Stimulated activated CD4-positive, alpha-beta T cell treated with anti-CD3 and anti-CD28 coated beads, Interleukin-4, amount 100 ng/mL, for 24 hours (primary cell): ENCODE results near the gene HSF4.
"Not testable (repeated sequence)": the region's sequence is repeated elsewhere in the genome, so short reads cannot be mapped to it uniquely, and the experiment has no call there.

Experiments
- DNase-seq: peaks from one replicate; pipeline ENCODE4 v3.0.0-alpha.2; 2020

Gene HSF4, protein sequence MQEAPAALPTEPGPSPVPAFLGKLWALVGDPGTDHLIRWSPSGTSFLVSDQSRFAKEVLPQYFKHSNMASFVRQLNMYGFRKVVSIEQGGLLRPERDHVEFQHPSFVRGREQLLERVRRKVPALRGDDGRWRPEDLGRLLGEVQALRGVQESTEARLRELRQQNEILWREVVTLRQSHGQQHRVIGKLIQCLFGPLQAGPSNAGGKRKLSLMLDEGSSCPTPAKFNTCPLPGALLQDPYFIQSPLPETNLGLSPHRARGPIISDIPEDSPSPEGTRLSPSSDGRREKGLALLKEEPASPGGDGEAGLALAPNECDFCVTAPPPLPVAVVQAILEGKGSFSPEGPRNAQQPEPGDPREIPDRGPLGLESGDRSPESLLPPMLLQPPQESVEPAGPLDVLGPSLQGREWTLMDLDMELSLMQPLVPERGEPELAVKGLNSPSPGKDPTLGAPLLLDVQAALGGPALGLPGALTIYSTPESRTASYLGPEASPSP

DNA sequence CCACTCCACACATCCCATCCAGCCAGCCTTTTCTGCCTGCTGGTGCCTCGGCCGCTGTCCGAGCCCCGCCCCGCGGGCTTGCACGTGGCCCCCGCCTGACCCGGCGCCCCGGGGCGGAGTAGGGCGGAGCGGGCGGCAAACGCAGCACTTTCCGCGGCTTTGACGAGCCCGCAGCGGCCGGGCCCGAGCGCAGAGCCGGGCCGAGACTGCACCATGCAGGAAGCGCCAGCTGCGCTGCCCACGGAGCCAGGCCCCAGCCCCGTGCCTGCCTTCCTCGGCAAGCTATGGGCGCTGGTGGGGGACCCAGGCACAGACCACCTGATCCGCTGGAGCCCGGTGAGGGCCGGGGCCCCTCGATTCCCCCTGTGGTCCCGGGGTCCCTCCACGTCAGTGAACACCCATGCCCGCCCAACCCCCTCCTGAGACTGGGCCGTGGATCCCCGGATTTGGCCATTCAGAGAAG, at the start of gene HSF4:
TSS of gene HSF4 (plus strand) at position 147 of the 463 bp plus-strand sequence. CDS start at position 214, 67 bp downstream.
- no peak for DNase-seq

DNA sequence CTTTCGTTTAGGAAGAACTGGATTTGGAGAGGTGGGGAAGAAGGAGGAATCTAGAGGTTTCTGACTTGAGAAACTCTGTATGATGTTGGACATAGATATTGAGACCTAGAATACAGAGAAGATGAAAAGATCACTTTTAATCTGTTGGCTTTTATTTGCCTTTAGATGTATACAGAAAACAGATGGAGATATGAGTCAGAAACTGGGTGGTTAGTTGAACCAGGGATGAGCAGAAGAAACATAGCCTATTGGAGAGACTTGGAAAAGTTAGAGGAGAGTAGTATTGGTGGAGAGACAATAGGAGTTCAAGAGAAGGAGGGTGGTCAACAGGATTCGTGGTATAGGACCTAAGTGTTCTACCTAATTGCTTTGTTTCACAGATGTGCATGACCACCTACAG, 49.8 kb upstream of the HSF4 start:
- DNase-seq, result no peak

DNA sequence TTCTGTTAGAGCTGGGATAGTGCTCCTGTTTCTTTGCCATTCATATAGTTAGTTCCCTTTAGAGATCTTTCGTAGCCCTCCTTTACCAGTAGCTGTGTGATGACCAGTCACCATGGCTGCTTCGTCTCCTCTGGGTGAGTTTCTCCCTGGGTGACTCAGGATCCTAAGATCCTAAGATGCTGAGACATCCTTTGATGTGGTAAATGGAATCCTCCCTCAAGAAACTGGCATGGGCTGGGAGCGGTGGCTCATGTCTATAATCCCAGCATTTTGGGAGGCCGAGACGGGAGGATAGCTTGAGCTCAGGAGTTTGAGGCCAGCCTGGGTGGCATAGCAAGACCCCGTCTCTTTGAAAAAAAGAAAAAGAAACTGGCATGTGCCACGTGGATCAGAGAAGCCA, 48.9 kb upstream of the HSF4 start:
- no peak for DNase-seq

DNA sequence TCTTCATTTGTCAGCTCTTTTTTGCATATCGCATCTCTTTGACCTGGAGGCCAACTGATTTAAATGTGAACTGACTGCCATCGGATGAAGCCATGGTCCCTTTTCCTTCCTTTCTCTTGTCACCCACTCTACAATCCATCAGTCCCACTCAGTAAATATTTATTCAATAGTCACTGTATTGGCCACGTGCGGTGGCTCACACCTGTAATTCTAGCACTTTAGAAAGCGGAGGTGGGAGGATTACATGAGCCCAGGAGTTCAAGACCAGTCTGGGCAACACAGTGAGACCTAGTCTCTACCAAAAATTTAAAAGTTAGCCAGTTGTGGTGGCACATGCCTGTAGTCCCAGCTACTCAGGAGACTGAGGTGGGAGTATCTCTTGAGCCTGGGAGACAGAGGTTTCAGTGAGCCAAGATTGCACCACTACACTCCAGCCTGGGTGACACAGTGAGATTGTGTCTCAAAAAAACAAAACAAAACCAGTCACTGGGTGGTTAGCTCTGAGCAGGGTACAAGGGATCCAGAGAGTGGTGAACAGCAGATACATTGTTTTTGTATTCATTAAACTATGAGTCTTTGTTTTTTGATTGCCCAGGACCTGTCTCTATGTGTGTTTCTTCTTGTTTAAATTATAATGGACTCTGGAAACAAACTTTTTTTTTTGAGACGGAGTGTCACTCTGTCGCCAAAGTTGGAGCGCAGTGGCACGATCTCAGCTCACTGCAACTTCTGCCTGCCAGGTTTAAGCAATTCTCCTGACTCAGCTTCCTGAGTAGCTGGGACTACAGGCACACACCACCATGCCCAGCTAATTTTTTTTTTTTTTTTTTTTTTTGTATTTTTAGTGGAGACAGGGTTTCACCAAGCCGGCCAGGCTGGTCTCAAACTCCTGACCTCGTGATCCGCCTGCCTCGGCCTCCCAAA, 47.9 kb upstream of the HSF4 start:
- DNase-seq, result no peak

DNA sequence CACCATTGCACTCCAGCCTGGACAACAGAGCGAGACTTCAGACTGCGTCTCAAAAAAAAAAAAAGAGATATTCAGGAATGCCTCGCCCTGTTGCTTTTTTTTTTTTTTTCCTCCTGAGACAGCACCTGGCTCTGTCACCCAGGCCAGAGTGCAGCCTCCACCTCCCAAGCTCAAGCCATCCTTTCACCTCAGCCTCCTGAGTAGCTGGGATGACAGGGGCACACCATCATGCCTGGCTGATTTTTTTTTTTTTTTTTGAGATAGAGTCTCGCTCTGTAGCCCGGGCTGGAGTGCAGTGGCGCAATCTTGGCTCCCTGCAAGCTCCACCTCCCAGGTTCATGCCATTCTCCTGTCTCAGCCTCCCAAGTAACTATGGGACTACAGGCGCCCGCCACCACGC, 46.8 kb upstream of the HSF4 start:
- DNase-seq, result no peak

DNA sequence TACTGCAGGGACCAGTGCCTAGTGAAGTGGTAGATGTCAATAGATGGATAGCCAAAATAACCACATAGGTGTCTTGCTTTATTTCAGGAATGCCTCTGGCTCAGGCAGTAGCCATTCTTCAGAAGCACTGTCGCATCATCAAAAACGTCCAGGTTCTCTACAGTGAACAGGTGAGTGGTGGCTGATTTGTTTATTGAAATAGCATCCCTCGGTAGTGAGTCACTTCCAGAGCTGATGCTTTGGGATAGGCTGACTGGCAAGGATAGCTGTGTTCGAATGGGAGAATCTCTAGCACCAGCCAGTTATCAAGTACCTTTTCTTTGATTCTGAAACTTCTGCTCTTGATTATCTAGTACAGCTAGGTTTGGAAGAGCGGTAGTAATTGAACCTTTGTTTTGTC, 44.5 kb upstream of the HSF4 start:
- DNase-seq, result no peak

DNA sequence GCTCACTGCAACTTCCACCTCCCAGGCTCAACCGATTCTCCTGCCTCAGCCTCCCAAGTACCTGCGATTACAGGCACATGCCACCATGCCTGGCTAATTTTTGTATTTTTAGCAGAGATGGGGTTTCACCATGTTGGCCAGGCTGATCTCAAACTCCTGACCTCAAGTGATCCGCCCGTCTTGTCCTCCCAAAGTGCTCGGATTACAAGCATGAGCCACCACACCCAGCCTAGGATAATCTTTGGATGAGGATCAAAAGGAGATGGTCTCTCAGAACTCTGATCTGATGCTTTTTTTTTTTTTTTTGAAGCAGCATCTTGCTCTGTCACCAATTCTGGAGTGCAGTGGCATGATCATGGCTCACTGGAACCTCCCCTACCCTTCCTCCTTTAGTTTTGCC, 41.7 kb upstream of the HSF4 start:
- DNase-seq, result not testable (repeated sequence)

DNA sequence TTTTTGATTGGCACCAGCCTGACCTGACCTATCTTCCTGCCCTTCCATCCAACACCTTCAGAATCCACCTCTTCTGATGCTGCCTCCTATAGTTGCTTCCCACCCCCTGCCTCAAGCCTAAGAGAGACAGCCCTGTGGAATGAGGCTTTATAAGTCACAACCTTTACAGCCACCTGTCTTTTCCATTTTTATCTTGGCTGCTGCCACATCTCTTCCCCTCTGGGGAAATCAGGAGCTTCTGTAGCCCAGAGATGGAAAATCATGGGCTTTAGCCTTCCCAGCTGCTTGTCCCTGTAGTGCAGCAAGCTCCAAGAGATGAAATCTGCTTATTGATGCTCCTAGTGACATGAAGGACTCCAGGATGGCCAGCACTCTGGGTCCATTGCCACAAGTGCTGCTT, 36.1 kb upstream of the HSF4 start:
- DNase-seq, result no peak

DNA sequence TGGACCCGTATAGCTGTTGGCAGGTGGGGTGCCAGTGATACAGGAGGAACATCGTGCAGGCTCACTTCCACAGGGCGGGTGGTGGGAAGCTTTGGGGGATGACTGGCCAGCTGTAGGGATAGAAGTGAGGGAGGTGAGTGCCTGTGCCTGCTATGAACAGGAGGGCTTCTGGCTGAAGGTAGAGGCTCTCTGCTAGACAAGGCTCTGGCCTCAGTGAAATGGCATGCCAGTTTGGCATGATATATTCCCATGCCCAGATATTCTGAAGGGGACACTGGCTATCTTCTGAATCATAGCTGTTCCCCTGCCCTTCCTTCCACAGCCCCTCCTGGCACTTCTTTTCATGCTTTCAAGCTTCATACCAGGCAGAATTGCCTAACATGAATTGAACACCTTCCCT, 35.7 kb upstream of the HSF4 start:
- no peak for DNase-seq

DNA sequence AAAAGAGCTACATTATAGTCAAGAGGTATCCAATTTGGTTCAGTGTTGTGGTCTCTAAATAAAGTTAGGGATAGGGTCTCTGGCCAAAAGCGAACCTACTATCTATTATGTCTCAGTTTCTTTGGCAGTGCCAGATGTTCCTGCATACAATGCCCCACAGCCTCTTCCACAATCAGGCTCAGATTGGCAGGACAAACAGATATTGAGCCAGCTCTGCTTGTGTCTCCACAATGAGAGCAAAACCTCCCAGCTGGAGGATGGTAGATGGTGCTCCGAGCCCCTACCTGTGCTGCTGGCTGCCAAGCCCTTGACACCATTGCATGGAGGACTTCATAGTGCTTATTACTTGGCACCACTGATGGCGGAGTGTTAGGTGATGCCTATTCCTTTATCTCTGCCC, 35.1 kb upstream of the HSF4 start:
- DNase-seq, result no peak

DNA sequence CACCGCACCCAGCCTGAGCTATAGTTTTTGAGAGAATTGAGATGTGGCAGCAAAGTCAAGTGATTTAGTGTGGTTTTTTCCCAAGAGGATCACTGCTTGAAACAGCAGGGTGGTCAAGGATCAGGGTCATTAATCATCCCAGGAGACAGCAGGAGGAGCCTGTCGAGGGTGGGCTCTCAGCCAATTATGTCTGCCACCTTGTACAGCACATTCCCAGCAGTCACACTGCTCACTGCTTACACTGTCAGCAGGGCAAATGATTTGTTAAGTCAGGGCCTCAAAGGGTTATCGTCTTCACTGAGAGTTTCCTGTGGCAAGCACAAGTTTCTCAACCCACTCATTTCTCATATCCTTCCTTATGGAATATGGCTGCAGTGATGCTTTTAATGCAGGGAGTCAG, 26.9 kb upstream of the HSF4 start:
- no peak for DNase-seq

DNA sequence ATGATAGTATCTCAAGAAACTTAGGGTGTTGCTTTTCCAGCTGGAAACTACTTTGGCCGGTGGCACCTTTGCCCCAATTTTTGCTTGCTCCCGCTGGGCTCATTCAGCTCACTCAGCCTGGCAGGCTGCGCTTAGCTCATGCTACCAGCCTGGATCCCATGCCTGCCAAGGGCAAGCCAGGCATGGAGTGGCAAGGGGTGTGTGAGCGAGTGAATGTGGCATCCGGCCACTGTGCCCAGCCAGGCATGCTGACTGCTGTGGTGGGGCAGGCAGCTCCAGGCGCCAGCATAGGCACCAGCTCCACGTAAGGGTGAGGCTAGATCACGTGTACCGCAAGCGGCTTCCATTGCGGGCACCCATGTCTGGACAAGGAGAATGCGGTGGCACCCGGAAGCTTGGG, 23.2 kb upstream of the HSF4 start:
- no peak for DNase-seq

DNA sequence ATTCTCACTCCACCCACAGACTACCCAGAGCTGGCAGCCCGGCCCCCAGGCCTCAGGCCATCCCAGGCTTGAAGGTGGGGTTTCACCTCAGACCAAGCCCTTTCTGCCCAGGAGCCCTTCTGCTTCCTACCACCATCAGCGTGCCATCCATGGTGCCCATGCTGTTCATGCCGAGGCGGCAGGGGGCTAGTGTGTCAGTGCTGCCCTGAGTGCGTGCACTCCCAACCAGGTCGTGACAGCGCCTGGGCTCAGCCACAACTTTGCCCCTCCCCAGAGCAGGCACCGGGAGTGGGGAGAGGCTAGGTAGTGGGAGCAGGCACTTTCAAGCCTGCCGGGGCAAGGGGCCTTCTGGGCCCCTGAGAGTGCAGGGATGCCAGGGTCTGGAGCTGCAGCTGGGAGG, 22.2 kb upstream of the HSF4 start:
- DNase-seq, result no peak

DNA sequence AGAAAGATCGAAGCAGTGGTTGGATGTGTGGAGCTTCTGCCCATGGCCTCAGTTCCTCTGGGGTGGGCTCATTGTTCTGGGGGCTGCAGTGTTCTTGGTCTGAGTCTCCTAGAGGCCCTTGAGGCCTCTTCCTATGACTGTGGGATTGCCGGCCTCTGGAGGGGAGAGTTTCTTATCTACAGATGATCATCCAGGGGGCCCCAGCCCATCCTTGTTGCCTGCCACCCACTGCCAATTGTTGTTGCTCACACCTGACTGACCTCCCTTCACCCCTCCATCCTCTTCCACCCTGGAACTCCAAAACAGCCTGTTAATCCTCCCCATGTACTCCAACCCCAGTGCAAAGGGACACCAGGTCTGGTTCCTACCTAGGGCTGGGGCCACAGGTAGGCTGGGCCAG, 19.6 kb upstream of the HSF4 start:
- DNase-seq, result no peak

DNA sequence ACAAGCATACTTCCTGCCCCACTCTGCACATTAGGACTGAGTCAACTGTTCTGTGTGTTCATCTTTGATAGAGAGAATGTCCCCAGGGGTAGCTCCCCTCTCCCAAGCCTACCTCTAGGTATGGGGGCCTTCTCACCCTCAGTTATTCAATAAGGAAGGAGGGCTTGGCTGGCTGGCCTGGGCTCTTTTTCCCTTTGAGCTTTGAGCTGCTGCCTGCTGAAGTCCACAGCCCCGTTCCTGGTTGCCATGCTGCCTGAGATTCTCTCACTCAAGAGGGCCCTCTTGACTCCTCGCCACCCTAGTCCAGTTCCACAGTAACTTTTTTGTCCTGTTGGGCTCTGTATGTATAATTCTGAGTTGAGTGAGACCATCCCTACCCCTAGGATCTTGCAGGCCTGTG, 18.8 kb upstream of the HSF4 start:
- no peak for DNase-seq

DNA sequence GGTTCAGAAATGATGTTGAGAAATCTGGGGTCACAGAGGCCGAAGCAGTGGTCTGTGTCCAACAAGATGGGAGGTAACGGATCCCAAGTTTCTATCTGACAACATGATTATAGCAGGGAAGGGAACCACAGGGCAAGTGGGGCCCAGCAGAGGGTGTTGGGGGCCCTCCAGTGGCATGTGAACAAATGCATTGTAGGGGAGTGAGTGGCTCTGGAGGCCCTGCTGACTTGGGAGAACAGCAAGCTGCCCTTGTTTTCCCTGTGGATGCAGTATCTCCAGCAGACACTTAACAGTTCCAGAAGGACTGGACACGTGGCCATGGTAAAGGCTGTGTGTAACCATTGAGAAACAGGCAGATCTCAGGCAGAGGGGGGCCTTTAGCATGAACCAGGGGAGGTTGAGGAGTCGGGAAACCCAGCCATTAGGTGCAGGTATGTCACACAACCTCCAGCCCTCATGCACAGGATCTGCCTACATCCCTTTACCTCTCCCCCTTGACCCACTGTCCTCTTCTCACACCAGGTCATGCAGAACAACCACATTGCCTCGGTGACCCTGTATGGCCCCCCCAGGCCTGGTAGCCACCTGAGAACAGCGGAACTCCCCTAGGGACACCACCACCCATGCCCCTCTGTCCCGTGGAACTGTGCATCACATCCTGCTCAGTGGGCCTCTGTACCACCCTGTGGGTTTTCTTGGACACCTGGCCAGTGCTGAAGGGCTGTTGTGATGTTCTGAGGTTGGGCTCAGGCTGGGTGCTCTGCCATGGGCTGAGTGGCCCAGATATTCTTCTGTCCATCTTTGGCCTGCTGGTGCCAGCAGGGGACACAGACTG, 17.8 kb upstream of the HSF4 start:
- no peak for DNase-seq

DNA sequence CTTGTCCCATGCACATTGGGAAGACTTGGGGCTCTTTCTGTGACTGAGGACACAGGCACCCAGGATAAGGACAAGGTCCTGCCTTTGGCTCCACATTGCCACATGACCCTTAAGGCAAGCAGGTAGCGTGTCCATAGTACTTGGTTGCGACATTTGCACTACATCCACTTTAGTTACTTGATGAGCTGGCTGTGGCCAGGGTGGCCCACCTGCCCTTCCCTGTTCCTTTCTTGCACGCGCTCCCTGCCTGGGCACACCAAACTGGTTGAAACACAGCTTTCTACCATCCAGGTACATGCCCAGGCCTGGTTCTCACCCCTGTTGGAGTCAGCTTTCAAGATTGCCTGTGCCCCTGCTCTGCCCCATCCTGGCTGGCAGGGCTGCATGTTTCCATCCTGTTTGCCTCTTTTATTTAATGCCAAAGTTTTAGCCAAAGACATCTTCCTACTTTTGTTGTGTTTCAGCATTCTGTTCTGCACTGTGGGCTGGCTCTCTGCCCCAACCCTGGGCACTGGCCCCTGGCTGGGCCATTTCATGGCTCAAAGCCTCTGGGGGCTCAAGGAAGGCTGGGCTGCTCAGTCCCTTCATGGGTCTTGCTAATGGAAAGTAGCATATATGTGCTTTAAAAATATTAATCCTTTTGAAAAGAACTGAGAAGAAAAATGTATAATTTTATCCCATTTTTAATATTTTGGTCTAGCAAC, 17.0 kb upstream of the HSF4 start:
- no peak for DNase-seq

DNA sequence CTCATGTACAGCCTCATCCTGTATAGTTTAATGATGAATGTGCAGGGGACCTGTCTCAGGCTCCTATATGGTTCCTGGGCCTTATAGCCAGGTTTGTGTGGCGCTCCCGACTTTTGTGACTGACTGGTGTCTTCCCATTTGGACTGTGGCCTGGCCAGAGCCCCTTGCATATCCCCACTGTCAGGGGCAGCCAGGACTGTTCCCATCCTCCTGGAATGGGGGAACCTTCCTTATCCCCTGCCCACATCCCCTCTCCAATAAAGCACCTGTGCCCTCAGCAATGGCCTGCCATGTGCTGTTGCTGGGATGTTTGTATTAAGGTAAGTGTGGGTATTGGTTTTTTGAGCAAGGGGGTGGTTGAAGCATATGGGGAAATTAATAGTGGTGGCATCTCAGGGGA, 16.3 kb upstream of the HSF4 start:
- no peak for DNase-seq

DNA sequence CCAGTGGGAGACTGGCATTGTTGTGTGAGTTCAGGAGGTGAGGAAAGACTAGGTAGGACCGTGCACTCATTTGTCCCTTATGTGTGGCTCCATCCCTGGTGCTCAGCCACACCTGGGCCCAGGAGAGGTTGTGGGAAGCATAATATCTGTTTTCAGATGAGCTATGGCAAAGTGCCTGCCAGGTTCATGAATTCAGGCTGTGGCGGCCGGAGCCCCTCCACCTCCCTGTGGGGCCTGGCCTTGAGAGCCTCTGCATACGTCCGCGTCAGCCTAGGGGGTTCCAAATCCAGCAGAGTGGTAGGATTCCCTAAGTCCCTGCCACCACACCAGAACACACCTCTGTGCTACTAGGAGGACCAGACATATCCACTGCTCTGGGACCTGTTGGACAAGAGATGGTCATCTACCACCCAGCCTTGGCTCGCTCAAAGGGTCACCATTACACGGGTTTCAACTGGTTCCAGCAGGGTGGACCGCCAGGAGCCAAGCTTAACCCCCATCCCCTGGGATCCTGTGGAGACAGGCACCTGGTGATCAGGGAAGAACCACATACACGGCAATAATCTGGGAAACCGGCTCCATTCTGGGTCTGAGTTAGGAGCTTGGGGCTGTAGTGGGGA, 15.8 kb upstream of the HSF4 start:
- DNase-seq, result no peak

DNA sequence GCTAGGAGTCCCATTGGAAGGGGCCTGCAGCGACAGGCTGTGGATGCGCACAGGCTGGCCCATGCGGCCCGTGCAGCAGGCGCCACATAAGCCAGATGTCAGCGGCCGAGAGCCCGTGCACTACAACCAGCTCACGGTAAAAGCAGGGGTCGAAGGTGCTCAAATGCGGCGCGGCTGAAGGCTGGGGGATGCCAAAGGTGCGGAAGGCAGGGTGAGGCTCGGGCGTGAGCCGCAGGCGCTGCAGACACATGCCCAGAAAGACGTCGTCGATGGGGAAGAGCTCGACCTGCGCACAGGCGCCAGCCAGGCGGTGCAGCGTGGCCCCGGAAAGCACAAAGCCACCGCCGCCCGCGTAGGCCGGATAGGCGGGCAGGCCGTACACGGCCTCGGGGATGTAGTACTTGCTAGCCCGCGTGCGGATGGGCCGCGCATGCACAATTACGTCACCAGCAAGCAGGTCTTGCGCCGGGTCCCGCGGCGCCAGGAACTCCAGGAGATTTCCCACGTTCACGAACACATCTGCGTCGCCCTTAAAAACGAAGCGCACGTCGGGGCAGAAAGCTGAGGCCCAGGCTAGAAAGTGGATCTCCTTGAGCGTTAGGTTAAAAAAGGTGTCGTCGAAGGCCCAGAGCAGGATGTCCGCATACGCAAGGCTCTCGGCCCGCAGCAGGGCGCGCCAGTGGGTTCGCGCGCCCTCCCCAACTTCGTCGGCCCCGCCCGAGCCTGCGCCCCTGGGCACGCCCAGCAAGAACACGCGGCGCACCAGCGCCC, 15.1 kb upstream of the HSF4 start:
- no peak for DNase-seq
